T47D (cell line): ENCODE measurements around the gene FCGR1A.
"Not testable (repeated sequence)": the region's sequence is repeated elsewhere in the genome, so short reads cannot be mapped to it uniquely, and the experiment has no call there.

Experiments
- DNase-seq, 2 experiments: peaks; one replicate each; pipeline versions ENCODE4 v3.0.0 to v3.0.0-alpha.2; 2011 to 2012; ENCODE audit warnings: low read depth in 1 of 2, low spot score in 1 of 2
- in situ Hi-C: cut with HindIII; loops from 2 replicates; pipeline ENCODE4 v1.10.0; 2016; ENCODE audit warnings: low sequenced_read_pairs, low pct_unique_long_range_greater_than_20kb

Gene FCGR1A

DNA sequence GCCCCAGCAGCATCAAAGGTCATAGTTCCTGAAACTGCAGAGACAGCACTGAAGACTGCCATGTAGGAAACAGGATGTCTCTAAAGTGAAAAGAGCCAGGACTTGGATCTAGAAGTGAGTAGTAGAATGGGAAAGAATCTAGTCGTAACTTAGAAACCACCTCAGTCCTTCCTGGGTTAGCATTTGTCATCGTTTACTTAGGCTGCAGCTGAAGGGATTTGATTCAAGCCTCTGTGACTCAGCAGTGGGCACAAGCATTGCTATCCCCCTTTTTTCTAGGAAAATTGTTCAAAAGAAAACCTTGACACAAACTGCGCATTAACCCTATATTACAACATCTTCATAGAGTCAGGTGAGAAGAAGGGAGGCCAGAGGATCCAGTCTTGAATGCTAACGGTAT is 11.8 kb upstream of the FCGR1A start:
- DNase-seq, in situ Hi-C loops: not testable (repeated sequence)

DNA sequence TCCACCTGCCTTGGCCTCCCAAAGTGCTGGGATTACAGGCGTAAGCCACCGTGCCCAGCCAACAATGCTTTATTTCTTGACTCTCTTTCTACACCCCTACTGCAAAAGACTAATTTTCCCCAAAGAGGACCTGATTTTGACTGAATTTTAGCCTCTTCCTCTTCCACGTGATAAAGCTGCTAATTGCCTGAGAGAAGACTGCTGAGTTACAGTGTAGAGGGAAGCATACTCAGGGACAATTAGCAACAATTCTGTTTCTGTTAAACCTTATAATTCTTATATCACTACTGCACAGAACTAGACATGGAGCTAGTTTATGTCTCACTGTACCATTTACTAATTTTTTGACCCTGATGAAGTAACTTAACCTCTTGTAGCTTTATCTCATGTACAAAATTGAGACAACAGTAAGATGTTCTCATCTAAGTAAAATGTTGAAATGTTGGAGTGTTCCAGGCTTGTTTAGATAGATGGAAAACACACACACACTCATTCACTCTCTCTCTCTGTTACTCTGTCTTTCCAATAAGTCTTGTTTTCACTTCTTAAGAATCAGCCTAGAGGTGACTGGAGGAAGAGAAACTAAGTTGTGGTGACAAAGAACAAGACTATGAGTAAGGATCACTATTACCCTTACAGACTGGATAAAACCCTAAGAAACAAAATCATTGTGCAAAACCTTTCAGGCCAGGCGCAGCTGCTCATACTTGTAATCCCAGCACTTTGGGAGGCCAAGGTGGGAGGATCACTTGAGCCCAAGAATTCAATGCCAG is 10.7 kb upstream of the FCGR1A start:
- in situ Hi-C loops, DNase-seq: not testable (repeated sequence)

DNA sequence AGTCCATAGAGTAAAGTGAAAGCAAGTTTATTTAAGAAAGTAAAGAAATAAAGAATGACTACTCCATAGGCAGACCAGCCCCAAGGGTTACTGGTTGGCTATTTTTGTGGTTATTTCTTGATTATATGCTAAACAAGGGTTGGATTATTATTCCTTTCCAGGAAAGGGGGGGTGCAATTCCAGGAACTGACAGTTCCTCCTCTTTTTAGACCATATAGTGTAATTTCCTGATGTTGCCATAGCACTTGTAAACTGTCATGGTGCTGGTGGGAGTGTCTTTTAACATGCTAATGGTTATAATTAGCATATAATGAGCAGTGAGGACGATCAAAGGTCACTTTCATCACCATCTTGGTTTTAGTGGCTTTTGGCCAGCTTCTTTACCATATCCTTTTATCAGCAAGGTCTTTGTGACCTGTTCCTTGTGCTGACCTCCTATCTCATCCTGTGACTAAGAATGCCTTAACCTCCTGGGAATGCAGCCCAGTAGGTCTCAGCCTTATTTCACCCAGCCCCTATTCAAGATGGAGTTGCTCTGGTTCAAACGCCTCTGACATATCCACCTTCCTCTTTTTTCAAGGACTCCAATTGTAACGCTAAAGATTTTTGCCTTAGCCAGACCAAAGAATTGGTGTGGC is 6.9 kb upstream of the FCGR1A start:
- in situ Hi-C loops, DNase-seq: not testable (repeated sequence)

DNA sequence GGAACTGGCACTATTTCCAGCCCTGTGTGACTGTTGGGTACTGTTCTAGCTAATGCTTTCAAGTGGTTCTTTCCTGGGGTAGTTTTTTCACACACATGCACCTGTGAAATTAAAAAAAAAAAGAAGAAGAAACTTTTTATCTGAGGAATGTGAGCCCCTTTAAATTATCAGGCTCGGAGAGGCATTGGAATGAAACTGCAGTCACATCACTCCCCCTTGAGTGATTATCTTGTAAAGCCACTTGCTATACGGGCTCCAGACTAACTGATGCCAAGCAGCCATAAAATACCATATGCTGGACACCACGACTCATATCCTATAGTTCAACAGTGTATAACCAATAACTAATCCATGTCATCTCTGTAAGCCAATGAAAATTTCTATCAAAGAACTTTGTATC is 5.4 kb upstream of the FCGR1A start:
- in situ Hi-C loops, DNase-seq: not testable (repeated sequence)

DNA sequence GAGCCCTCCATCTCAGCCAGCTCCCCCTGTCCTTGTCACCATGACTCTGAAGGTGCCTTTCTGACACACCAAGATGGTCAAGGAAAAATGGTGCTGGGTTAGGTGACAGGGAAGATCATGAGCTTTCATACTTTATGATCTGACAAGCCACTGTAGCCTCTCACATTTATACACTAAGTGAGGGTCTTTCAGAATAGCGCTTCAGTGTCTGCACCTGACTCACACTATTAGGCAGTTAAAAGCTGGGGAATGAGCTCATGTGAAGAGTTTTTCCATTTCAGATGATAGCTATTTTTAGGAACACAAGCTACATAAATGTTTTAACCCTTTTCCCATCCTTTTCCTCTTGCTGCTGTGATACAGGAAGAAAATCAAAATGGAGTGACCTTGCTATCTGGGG is 4.2 kb upstream of the FCGR1A start:
- DNase-seq, in situ Hi-C loops: not testable (repeated sequence)

DNA sequence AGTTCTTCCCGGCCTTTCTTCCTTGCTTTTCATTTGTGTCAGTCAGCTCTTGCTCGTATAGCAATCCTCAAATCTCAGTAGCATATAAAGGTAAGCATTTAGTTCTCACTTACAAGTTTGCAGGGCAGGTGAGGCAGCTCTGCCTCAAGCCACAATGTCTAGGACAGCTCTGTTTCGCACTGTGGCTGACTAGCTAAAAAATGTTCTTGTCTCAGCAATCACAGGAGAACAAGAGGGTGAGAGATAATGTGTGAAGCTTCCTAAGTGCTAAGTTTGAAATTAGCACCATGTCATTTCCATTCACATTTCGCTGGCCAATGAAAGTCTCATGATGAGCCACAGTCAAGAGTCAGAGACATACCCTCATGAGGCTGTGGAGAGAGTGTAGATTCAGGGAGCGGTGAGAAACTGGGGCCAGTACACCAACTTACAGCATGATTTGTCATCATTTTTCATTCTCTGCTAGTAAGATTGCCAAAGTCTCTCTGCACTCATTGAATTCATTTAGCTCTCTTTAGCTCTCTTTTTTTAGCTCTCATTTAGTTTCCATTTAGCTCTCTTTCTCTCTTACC is 995 bp upstream of the FCGR1A start:
- DNase-seq, in situ Hi-C loops: not testable (repeated sequence)

DNA sequence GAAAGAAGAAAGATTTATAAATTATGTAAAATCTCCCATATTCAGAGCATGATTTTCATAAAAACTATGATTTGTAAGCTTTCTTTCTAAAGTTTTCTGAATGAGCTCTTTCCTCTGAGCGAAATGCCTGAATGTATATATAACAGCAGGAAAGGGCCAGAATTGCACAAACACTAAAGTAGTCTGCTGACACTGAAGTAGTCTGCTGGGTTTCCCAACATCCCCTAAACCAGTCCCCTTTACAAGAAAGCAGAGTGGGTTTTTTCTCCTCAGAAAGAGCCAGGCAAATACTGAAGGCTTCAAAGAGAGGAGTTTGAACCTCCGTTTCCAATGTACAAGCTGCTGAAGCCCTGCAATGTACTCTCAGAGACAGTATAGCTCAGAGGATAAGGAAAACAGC is 795 bp downstream of the FCGR1A start:
- in situ Hi-C loops, DNase-seq: not testable (repeated sequence)

DNA sequence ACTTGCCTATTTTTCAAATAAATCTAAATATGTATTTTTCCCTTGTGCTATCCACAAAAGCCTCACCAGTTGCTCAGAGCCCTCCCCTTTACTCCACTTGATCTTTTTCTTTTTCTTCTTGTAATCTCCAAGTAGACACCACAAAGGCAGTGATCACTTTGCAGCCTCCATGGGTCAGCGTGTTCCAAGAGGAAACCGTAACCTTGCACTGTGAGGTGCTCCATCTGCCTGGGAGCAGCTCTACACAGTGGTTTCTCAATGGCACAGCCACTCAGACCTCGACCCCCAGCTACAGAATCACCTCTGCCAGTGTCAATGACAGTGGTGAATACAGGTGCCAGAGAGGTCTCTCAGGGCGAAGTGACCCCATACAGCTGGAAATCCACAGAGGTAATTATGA is 1.4 kb downstream of the FCGR1A start:
- in situ Hi-C loops, result not testable (repeated sequence)

DNA sequence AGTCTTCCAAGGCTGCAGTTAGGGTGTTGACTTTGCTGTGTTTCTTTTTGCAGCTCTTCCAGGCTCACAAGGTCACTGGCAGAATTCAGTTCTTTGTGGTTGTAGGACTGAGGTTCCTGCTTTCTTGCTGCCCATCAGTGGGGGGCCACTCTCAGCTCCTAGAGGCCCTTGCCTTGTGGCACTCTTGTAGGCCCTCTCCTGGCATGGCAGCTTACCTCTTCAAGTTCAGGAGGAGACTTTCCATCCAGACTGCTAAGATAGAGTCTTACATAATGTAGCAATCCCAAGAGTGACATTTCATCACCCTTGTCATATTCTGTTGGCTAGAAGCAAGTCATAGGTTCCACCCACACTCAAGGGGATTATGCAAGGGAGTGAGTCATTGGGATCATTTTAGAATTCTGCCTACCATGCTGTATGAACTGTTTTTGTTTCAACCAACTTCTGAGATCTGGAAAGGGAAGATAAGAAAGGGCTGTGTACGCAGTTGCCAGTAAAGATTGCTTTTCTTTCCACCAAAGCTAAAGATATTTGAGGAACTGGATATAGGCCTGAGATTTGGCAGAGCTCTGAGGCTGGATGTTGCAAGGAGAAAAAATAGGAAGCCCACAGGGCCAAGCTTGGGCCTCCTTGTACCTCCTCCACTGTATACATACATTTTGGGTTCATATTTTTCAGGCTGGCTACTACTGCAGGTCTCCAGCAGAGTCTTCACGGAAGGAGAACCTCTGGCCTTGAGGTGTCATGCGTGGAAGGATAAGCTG is 5.4 kb downstream of the FCGR1A start:
- DNase-seq, in situ Hi-C loops: not testable (repeated sequence)

More for the DNA sequence above, 1.4 kb downstream of the FCGR1A start:
- not testable (repeated sequence) for DNase-seq

DNA sequence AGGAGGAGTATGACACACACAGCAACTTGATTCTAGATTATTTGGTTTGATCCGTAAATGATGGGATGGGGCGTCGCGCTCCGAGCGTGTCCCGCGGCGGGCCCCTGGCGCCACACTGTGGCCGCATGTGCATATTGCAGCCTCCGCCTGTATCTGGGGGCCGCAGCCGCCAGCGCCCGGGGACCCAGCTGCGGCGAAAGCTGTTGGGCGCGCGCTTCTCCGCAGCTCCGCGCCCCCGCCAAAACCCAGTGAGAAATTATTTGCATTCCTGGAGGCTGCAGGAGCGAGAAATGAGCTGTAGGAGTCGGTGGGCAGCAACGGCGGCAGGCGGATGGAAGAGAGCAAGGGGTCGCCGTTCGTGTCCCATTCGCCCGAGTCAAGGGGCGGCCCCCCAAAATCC is 10.0 kb downstream of the FCGR1A start:
- in situ Hi-C loops, result not testable (repeated sequence)
- peak; percentile 0 to 30 for DNase-seq

DNA sequence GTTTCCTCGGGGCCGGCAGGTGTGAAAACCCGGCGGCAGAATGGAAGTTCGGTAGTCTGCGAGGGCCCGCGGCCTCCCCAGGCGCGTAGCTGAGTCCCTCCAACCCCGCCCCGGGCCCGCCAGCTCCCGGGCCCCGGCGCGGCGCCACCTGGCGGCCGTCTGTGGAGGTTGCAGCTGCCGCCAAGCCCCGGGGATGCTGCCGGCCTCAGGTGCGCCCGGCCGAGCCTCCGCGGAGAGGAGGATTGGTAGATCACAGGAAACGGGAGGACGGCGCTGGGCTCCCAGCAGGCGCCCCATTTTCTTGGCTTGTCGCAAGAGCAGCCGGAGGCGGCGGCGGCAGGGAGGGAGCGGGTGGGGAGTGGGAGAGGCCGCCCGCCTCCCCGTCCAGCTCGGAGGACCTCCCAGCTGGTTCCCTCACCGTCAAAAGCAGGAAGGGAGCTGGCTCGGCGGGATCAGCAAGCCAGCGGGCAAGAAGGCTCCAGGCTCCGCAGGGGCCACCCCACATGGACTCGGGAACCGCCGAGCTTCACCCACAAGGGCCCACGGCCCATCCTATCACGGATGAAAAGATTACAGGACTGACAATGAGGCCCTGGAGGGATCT is 10.5 kb downstream of the FCGR1A start:
- in situ Hi-C loops, result not testable (repeated sequence)
- DNase-seq, result peak; percentile 59 to 78

DNA sequence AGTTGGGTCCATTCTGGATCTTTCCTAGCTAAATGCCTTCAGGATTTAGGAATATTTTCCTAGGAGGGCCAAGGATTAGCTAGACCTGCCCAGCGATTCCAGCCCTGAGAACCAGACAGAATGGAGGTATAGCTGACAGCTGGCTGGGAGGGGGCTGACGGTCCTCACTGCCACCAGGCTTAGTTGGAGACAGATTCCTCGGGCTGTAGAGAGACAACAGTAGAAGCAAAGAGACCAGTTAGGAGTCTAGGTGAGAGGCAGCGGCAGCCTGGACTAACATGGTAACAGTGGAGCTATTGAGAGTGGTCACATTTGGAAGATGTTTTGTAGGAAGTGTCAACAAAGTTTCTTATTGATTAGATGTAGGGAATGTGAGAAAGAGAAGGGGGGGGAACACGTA is 11.4 kb downstream of the FCGR1A start:
- in situ Hi-C loops, DNase-seq: not testable (repeated sequence)

DNA sequence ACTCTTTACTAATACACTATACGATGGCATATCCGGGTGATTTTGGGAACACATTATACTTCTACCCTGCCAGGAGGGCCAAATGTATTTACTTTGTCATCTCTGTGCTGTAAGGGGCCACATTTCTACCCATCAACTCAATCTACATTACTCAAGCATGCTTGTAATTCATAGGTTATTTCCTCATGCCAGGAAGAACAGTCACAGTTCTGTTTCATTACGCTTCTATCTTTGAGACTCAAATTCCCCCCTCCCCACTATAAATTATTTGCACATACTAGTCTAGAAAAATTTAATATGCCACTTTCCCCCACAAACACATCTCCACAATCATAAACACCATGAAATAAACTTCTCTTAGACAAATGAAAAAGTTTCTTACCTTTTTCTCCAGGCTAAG is 19.1 kb downstream of the FCGR1A start:
- in situ Hi-C loops, DNase-seq: not testable (repeated sequence)

DNA sequence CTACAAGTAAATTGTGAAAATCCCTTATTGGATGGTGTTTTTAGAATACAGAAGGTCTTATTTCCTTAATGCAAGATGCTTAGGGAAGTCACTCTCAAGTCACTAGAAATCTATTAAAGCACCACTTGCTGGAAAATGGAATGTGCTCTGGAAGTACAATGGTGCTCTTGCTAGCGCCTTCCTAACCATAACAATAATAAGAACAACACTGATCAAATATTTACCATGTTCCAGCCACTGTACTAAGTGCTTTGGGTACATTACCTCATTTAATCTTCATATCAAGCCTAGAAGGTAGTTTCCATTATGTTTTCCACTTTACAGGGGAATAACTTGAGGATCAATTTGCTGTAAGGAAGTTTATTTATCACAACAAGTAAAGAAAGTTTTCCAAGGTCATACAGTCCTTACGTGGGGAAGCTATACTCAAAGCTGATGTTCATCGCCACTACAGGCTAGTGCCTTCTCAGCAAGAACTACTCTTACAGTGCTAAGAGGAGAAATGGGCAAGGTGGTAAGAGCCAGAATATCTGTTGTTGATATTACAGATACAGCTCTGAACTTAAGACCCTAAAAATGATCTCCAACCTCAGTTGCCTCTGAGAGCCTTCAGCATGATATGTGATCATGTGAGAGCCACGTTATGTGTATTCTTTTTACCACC is 22.1 kb downstream of the FCGR1A start:
- DNase-seq, in situ Hi-C loops: not testable (repeated sequence)

DNA sequence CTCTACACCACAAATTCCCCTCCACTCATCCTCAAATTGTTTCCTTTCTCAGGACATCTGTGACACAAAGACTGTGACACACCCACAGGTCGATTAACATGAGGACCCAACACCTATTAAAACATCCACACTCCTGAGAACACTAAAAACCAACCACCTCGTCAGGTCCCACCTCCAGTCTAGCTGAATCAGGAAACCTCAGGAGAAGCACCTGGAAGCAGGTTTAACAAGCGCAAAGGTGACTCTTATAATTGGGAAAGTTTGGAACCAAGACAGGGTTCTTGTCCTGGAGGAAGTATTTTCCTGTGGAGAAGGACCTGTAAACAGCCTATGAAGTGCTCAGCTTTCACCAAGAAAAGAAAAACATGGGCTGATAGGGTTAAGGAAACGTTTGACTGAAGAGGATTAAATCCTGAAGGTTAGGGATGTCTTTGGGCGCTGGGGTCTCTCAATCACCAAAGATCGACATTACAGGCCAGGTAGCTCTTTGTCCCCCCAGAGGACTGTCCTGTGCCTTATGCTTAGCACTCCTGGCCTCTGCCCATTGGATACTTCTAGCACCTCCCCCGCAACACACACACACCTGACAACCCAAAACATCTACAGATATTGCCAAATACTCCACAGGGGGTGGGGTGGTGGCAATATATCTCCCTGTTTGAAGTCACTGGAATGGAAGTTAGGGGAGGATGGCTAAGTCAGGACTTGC is 28.4 kb downstream of the FCGR1A start:
- in situ Hi-C loops, result not testable (repeated sequence)
- peak in 1 of 2 experiments; percentile 30 for DNase-seq

DNA sequence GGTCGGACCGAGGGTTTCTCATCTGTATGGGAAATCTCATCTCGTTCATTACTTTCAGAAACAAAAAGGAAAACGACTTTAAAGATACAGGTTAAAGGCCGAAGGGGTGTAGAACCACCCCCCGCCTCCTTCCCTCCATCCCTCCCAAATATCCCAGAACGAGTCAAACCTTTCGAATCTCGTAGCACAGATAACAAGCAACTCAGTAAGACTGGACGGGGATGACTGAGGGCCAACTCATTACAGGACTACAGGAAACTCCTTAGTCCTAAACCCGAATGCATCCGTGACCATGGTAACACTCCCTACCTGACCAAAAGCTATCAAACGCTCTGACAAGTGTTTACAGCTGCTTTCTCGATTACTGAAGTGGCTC is 29.0 kb downstream of the FCGR1A start:
- in situ Hi-C loops, result not testable (repeated sequence)
- peak in 1 of 2 experiments; percentile 4 for DNase-seq
